Ishikawa (cell line): ENCODE results near the gene PLG.

Experiments used
- CEBPB ChIP-seq: IDR thresholded peaks from 2 replicates; pipeline ENCODE4 v1.6.1; 2012
- CREB1 ChIP-seq: IDR thresholded peaks from 2 replicates; pipeline ENCODE4 v1.6.1; 2012; ENCODE audit warnings: low read depth
- EGR1 ChIP-seq: IDR thresholded peaks from 2 replicates; pipeline ENCODE4 v1.6.1; 2012
- EP300 ChIP-seq: IDR thresholded peaks from 2 replicates; pipeline ENCODE4 v1.6.1; 2012; ENCODE audit warnings: borderline replicate concordance
- FOXM1 ChIP-seq: IDR thresholded peaks from 2 replicates; pipeline ENCODE4 v1.6.1; 2012; ENCODE audit warnings: low read depth, borderline replicate concordance
- NFIC ChIP-seq: IDR thresholded peaks from 2 replicates; pipeline ENCODE4 v1.6.1; 2012
- RAD21 ChIP-seq: IDR thresholded peaks from 2 replicates; pipeline ENCODE4 v1.6.1; 2012; ENCODE audit warnings: low read depth
- TAF1 ChIP-seq: IDR thresholded peaks from 2 replicates; pipeline ENCODE4 v1.6.1; 2012; ENCODE audit warnings: low read depth, mild to moderate bottlenecking
- TCF12 ChIP-seq: IDR thresholded peaks from 2 replicates; pipeline ENCODE4 v1.6.1; 2012; ENCODE audit warnings: low read depth
- TEAD4 ChIP-seq: IDR thresholded peaks from 2 replicates; pipeline ENCODE4 v1.6.1; 2012
- YY1 ChIP-seq: IDR thresholded peaks from 2 replicates; pipeline ENCODE4 v1.6.1; 2012; ENCODE audit warnings: low read depth
- ZBTB7A ChIP-seq: IDR thresholded peaks from 2 replicates; pipeline ENCODE4 v1.6.1; 2012; ENCODE audit warnings: low read depth
- TF ChIP-seq, protein P1 (sequence below): IDR thresholded peaks from 2 replicates; pipeline ENCODE4 v1.6.1; 2012
- TF ChIP-seq, protein P2 (sequence below): IDR thresholded peaks from 2 replicates; pipeline ENCODE4 v1.6.1; 2012; ENCODE audit warnings: low read depth, mild to moderate bottlenecking
- TF ChIP-seq, protein P3 (sequence below): IDR thresholded peaks from 2 replicates; pipeline ENCODE4 v1.6.1; 2012

Gene PLG

DNA sequence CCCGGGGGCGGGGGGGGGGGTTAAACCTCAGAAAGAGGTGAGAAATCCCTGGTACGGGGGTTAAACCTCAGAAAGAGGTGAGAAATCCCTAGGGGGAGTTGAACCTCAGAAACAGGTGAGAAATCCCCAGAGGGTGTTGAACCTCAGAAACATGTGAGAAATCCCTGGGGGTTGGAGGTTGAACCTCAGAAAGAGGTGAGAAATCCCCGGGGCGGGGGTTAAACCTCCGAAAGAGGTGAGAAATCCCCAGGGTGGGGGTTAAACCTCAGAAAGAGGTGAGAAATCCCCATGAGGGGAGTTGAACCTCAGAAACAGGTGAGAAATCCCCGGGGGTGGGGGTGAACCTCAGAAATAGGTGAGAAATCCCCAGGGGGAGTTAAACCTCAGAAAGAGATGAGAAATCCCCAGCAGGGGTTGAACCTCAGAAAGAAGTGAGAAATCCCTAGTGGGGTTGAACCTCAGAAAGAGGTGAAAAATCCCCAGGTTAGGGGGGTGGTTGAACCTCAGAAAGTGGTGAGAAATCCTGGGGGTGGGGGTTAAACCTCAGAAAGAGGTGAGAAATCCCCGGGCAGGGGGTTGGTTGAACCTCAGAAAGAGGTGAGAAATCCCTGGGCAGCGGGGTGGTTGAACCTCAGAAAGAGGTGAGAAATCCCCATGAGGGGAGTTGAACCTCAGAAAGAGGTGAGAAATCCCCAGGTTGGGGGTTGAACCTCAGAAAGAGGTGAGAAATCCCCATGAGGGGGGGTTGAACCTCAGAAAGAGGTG lies 87.4 kb downstream of the PLG start:
- TF ChIP-seq NFIC (no peak), TAF1 (no peak), TCF12 (no peak), FOXM1 (no peak), YY1 (no peak), TEAD4 (no peak), RAD21 (no peak), ZBTB7A (no peak), EP300 (no peak), EGR1 (no peak), CEBPB (no peak), CREB1 (no peak)
- TF ChIP-seq, protein P1, sequence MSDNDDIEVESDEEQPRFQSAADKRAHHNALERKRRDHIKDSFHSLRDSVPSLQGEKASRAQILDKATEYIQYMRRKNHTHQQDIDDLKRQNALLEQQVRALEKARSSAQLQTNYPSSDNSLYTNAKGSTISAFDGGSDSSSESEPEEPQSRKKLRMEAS = no peak
- TF ChIP-seq, protein P2, sequence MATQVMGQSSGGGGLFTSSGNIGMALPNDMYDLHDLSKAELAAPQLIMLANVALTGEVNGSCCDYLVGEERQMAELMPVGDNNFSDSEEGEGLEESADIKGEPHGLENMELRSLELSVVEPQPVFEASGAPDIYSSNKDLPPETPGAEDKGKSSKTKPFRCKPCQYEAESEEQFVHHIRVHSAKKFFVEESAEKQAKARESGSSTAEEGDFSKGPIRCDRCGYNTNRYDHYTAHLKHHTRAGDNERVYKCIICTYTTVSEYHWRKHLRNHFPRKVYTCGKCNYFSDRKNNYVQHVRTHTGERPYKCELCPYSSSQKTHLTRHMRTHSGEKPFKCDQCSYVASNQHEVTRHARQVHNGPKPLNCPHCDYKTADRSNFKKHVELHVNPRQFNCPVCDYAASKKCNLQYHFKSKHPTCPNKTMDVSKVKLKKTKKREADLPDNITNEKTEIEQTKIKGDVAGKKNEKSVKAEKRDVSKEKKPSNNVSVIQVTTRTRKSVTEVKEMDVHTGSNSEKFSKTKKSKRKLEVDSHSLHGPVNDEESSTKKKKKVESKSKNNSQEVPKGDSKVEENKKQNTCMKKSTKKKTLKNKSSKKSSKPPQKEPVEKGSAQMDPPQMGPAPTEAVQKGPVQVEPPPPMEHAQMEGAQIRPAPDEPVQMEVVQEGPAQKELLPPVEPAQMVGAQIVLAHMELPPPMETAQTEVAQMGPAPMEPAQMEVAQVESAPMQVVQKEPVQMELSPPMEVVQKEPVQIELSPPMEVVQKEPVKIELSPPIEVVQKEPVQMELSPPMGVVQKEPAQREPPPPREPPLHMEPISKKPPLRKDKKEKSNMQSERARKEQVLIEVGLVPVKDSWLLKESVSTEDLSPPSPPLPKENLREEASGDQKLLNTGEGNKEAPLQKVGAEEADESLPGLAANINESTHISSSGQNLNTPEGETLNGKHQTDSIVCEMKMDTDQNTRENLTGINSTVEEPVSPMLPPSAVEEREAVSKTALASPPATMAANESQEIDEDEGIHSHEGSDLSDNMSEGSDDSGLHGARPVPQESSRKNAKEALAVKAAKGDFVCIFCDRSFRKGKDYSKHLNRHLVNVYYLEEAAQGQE = no peak
- TF ChIP-seq, protein P3, sequence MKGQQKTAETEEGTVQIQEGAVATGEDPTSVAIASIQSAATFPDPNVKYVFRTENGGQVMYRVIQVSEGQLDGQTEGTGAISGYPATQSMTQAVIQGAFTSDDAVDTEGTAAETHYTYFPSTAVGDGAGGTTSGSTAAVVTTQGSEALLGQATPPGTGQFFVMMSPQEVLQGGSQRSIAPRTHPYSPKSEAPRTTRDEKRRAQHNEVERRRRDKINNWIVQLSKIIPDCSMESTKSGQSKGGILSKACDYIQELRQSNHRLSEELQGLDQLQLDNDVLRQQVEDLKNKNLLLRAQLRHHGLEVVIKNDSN = no peak

DNA sequence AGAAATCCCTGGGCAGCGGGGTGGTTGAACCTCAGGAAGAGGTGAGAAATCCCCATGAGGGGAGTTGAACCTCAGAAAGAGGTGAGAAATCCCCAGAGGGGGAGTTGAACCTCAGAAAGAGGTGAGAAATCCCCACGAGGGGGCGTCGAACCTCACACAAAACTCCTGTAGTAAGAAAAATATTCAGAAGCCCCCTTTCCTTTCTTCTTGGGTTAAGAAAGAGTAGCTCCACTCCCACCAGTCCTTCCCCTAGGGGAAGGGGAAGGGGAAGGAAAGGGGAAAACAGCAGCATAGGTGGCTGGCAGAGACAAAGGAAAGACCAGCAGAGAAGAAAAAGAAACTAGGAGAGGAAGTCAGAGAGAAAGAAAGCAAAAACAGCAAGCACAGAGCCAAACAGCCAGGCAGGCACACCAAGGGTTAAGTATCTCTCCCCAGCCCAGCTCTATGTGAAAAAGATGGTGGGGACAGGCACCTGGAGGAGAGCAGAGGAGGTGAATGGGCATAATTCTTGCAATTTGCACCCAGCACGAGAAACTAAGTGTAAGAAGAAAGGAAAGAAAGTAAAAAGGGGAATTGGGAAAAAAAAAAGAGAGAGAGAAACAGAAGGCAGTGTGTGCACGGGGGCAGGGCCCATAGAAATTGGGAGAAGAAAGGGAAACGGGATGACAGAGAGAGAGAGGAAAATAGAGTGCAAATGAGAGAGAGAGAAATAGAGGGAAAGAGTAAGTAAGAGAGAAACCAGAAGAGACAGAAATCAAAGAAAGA lies 88.2 kb downstream of the PLG start:
- TF ChIP-seq CREB1 (no peak), ZBTB7A (no peak), TCF12 (no peak), FOXM1 (no peak)
- TF ChIP-seq, protein P3 = no peak

DNA sequence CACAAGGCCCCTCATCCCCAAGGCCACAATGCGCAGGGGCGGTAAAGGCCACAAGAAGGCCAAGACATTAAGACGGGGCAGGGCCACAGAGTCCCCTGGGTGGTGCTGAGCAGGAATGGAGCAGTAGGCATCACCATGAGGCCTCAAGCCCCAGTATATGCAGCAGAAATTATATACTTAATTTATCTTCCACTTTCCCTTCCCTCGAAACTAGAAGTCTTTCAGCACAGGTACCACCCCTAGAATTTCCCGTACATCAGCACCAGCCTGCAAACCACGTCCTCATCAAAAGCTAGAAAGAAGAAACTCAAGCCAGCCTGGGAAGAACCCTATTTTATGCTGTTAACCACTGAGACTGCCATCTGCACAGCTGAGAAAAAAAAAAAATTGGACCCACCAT lies 89.4 kb downstream of the PLG start:
- no peak for TF ChIP-seq CEBPB
- no peak for TF ChIP-seq TAF1
- TF ChIP-seq, protein P1 = no peak
- TF ChIP-seq YY1 = no peak
- TF ChIP-seq, protein P3 = no peak
- no peak for TF ChIP-seq TCF12
- no peak for TF ChIP-seq EP300
- no peak for TF ChIP-seq CREB1
- TF ChIP-seq FOXM1 = no peak
- TF ChIP-seq ZBTB7A = no peak
- TF ChIP-seq RAD21 = no peak
- TF ChIP-seq EGR1 = no peak

DNA sequence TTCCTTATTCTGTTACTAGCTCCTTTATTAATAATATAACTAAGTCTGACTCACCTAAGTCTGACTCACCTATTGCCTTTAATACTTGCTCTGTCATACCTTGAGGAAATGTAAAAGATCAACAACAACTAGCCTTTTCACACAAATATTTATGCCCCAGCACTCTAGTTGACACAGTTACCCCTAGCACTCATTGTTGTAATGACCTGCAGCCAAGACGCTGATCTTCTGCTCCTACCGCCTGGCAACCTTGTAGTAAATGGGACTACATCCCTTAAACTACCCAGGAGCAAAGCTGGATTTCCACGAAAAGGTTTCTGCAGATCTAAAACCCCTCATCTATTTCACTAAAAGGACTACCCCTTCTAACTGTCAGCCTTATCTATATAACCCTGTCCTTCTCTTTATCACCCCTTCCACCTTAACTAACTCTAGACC lies 90.0 kb downstream of the PLG start:
- no peak for TF ChIP-seq TEAD4
- no peak for TF ChIP-seq ZBTB7A
- TF ChIP-seq, protein P1 = no peak
- no peak for TF ChIP-seq RAD21
- TF ChIP-seq EGR1 = no peak
- TF ChIP-seq, protein P2 = no peak
- TF ChIP-seq TAF1 = no peak
- no peak for TF ChIP-seq FOXM1
- no peak for TF ChIP-seq YY1
- TF ChIP-seq, protein P3 = no peak
